C4-2B (cell line): ENCODE results near the gene DPYSL5.

Experiments
- CTCF ChIP-seq: fragments of 450-650 bp; conservative IDR thresholded peaks from 2 replicates; pipeline ENCODE4 v1.5.1; 2017; ENCODE audit warnings: mild to moderate bottlenecking
- ZFX ChIP-seq: fragments of 450-650 bp; IDR thresholded peaks from 2 replicates; pipeline ENCODE4 v1.6.1; 2017

- TF ChIP-seq CTCF (no peak), ZFX (no peak)
Observed at GRCh38 chr2:26875808-26876207, 27.9 kb downstream of the DPYSL5 start.
